HPDE6-E6E7 (cell line): ENCODE results near the gene KCNG1.
A peak's percentile ranks its signal among the peaks of the same experiment; 100 is the strongest.
"Not testable (repeated sequence)": the region's sequence is repeated elsewhere in the genome, so short reads cannot be mapped to it uniquely, and the experiment has no call there.

Experiments
- DNase-seq: peaks from one replicate; pipeline ENCODE4 v3.0.0; 2011; ENCODE audit warnings: missing footprints; ENCODE audit errors: extremely low spot score

KCNG1 gene

GRCh38 chr20:51022803-51023616, at the start of gene KCNG1:
TSS of gene KCNG1 (minus strand) at chr20:51023107. CDS start at chr20:51010338, 12,769 bp downstream.
- peak; percentile 98 for DNase-seq

- DNase-seq: no peak
Observed at GRCh38 chr20:51070621-51071020, 47.7 kb upstream of the KCNG1 start.

- no peak for DNase-seq
Observed at GRCh38 chr20:51067792-51068191, 44.9 kb upstream of the KCNG1 start.

- DNase-seq: no peak
Observed at GRCh38 chr20:51065615-51066014, 42.7 kb upstream of the KCNG1 start.

- DNase-seq: no peak
Observed at GRCh38 chr20:51064137-51064536, 41.2 kb upstream of the KCNG1 start.

- DNase-seq: no peak
Observed at GRCh38 chr20:51062065-51062464, 39.2 kb upstream of the KCNG1 start.

GRCh38 chr20:51061418-51062045, 38.6 kb upstream of the KCNG1 start:
- no peak for DNase-seq

- DNase-seq: no peak
Observed at GRCh38 chr20:51060301-51060700, 37.4 kb upstream of the KCNG1 start.

- DNase-seq: no peak
Observed at GRCh38 chr20:51059862-51060261, 37.0 kb upstream of the KCNG1 start.

GRCh38 chr20:51058017-51058416, 35.1 kb upstream of the KCNG1 start:
- no peak for DNase-seq

GRCh38 chr20:51054233-51054632, 31.3 kb upstream of the KCNG1 start:
- DNase-seq: no peak

- no peak for DNase-seq
Observed at GRCh38 chr20:51050531-51051075, 27.7 kb upstream of the KCNG1 start.

GRCh38 chr20:51046021-51046985, 23.4 kb upstream of the KCNG1 start:
- DNase-seq: no peak

GRCh38 chr20:51045492-51045891, 22.6 kb upstream of the KCNG1 start:
- not testable (repeated sequence) for DNase-seq

- no peak for DNase-seq
Observed at GRCh38 chr20:51044796-51045195, 21.9 kb upstream of the KCNG1 start.

- no peak for DNase-seq
Observed at GRCh38 chr20:51043811-51044210, 20.9 kb upstream of the KCNG1 start.

- no peak for DNase-seq
Observed at GRCh38 chr20:51042657-51043247, 19.8 kb upstream of the KCNG1 start.

- DNase-seq: no peak
Observed at GRCh38 chr20:51042064-51042463, 19.2 kb upstream of the KCNG1 start.

GRCh38 chr20:51037532-51038115, 14.7 kb upstream of the KCNG1 start:
- no peak for DNase-seq

- no peak for DNase-seq
Observed at GRCh38 chr20:51036827-51037531, 14.1 kb upstream of the KCNG1 start.
